ENCODE data around the gene SRSF9.

- TF ChIP-seq CTCF (IDR thresholded peaks at IDR 0.05) = no peak
- TF ChIP-seq POLR2AphosphoS5 (IDR thresholded peaks at IDR 0.05; ENCODE audit: low read depth, low read length) = no peak
- TF ChIP-seq YY1 (IDR thresholded peaks at IDR 0.05; ENCODE audit: low read depth) = no peak
- no peak for TF ChIP-seq TCF12 (IDR thresholded peaks at IDR 0.05)
- TF ChIP-seq RFX5 (IDR thresholded peaks at IDR 0.05; ENCODE audit: low read length) = no peak
- no peak for TF ChIP-seq FOSL2 (IDR thresholded peaks at IDR 0.05; ENCODE audit: borderline replicate concordance, low read depth)
- no peak for TF ChIP-seq GABPA (IDR thresholded peaks at IDR 0.05; ENCODE audit: low read depth)
- TF ChIP-seq USF2 (IDR thresholded peaks at IDR 0.05; ENCODE audit: borderline replicate concordance, low read depth, low read length) = no peak
Observed at GRCh38 chr12:120432772-120433525, 36.6 kb downstream of the SRSF9 start.
